HG03103 (cell line): ENCODE data around the gene ACSM4.
"Not testable (repeated sequence)": the region's sequence is repeated elsewhere in the genome, so short reads cannot be mapped to it uniquely, and the experiment has no call there.

Experiments
- ATAC-seq: cut with Tn5 transposase; IDR thresholded peaks from one replicate; pipeline ENCODE4 v1.9.1; 2021; ENCODE audit warnings: low read depth; ENCODE audit not compliant: unreplicated experiment

ACSM4 gene

GRCh38 chr12:7327918-7328317 is 24.0 kb downstream of the ACSM4 start:
- no peak for ATAC-seq

GRCh38 chr12:7337790-7338189 is 33.9 kb downstream of the ACSM4 start:
- not testable (repeated sequence) for ATAC-seq

GRCh38 chr12:7339675-7340074 is 35.8 kb downstream of the ACSM4 start:
- no peak for ATAC-seq

DNA sequence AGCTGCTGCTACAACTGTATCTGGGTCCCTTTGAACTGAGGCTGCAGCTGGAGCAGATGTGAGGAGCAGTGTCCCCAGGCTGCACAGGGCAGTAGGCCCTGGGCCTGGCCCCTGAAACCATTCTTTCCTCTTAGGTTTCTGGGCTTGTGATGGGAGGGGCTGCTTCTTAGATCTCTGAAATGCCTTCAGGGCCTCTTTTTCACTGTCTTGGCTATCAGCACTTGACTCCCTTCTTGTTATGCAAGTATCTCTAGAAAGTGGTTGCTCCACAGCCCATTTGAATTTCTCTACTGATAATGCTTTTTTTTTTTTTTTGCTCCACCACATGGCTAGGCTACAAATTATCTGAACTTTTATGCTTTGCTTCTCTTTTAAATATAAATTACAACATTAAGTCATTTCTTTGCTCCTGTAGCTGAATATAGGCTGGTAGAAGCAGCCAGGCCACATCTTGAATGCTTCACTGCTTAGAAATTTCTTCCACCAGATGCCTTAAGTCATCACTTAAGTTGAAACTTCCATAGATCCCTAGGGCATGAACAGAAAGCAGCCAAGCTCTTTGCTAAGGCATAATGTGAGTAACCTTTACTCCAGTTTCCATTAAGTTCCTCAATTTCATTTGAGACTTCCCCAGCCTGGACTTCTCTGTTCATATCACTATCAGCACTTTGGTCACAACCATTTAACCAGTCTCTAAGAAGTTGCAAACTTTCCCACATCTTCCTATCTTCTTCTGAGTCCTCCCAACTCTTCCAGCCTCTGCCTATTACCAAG is 41.1 kb downstream of the ACSM4 start:
- no peak for ATAC-seq

DNA sequence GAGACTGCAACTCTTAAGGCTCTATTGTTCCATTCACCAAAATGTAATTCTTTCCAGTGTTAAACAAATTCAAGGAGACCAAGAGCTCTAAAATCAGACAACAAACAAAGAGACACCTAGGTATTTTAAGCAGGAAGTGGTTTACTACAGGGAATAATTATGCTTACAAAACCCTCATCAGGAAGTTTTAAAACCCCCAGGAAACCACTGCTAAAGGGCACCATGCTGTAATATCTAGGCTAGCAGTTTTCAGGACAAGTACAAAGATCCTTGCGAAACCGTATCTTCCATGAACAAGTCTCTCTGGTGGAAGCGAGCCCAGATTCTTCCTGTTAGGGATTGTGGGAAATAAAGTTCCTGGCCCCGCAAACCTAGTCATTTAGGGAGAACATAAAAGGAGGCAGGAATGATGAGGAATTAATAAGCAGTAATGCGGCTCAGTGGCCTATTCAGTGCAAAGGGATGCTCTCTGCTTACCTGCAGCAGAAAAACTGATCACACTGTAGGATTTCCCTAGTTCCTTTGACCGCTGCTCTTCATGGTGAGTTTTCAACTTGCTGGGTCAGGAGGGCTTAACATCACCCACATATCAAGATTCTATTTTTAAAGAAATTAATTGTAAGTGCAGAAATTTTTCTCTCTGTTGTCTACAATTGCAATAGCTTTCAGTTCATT is 42.8 kb downstream of the ACSM4 start:
- no peak for ATAC-seq

DNA sequence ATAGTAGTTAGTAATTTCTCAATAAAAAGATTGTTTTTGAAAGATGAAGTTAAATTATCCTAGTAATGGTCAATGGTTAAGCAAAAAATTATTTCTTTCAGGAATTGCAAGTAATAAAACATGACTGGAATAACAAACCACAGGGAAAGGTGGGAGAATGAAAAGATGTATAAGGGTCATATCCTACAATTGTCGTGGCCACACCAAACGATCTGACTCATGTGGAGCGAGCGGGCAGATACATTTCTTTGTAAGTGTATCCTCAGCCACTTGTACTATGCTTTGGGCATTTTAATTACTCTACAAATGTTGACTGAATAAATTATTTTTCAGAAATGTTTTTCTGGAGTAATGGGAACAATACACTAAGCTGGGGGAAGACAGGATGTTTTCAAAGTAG is 45.5 kb downstream of the ACSM4 start:
- ATAC-seq = no peak

- no peak for ATAC-seq
Observed at GRCh38 chr12:7351177-7351576, 47.3 kb downstream of the ACSM4 start.

- ATAC-seq = no peak
Observed at GRCh38 chr12:7352661-7353060, 48.8 kb downstream of the ACSM4 start.

DNA sequence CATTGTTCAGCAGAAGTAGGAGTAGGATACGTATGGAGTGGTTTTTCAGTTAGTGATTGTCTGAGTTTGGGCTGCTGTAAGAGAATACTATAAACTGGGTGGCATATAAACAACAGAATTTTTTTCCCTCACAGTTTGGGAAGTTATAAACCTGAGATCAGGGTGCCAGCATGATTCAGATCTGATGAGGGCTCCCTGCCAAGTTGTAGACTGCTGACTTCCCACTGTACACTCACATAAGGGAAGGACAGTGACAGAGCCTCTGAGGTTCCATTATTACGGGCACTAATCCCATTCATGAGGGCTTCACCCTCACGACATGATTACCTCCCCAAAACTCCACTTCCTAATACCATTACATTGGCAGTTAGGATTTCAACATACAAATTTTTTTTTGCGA is 50.7 kb downstream of the ACSM4 start:
- no peak for ATAC-seq

DNA sequence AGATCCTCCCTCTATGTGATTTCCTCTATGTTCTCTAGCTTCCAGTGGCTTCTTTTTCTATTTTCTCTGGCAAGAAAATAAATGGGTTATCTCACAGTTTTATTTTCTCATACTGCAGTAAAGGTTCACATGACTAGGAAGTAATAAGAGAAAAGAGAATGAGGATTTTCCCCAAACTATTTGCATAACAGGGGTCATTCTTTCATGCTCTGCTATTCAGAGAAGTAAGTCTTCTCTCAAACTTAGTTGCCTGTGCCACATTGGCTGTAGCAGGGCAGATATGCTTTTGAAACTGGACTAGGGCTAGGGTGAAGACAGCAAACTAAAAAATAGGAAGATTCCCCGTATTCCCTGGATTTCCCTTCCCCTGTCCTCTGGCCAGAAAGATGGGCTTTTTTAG is 57.4 kb downstream of the ACSM4 start:
- no peak for ATAC-seq

DNA sequence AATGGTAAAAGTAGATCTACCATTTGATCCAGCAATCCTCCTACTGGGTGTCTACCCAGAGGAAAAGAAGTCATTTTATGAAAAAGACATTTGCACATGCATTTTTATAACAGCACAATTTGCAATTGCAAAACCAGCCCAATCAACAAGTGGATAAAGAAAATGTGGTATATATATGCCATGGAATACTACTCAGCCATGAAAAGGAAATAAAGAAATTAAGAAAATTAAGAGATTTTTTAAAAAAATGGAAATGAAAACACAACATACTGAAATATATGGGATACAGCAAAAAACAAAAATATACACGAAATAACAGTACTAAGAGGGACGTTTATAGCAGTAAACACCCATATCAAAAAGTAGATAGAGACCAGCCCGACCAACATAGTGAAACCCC is 58.9 kb downstream of the ACSM4 start:
- ATAC-seq = no peak

- no peak for ATAC-seq
Observed at GRCh38 chr12:7369274-7369729, 65.4 kb downstream of the ACSM4 start.

GRCh38 chr12:7373226-7373625 is 69.4 kb downstream of the ACSM4 start:
- no peak for ATAC-seq

DNA sequence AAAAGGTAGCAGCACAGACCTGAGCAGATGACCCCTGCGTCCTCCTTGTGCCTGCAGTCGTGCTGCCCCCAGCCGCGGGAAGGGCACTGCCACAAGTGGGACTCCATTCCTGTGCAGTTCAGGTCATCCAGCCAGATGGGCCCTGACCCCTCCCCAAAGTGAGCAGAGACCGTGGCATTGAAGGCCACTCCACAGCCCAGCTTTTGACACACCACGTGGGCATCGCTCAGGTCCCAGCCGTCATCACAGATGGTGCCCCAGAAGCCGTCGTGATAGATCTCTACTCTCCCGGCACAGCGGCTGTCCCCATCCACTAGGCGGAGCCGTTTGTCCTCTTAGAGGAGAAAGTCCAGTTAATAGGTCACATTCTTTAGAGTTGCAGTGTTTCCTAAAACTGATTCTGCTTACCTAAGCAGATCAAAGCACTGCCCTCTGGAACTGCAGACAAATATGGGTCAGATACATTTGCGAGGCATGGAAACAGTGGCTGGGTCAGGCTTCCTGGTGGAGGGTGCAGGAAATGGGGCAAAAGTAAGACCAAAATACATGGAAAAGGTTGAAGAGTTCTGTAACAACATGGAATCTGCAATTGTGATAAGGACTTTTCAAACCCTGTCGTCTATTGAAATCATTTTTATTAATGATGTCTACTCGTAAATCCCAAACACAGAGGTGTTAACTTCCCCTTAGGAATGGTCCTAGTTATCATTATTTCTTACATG is 70.7 kb downstream of the ACSM4 start:
- ATAC-seq = no peak

DNA sequence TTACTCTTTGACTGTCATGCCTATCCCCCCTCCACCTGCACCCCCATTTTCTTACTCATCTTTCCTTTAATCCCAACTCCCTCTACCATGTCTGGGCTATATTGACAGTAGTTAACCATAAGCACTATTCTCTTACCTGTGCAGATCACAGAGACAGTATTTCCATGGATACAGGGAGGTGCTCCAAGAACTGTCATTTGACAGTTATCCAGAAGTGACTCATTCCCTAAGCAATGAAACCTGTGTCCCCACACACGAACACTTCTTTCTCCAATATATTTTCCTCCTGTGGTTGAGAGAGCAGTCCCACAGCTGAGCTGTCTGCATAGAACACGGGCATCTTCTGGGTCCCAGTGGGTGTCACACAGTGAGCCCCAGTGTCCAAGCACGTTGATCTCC is 71.3 kb downstream of the ACSM4 start:
- no peak for ATAC-seq

DNA sequence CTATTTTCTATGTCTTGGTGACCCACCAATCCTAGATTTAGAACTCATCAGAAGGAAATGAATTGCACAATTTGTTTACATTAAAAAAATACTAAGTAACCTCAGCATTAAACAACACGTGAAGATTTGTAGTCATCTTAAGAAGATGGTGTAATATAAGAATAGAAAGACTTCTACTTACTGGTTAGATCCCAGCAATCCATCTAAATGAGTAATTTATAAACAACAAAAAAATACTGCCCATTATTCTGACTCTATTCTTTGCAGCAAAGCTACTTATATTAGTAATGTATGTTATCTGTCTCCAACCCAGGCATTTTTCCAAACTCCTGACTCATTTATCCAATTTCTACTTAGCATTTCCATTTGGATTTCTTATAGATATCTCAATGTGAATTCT is 72.3 kb downstream of the ACSM4 start:
- ATAC-seq = no peak
